AG09309 (cell line): ENCODE data around the gene GLB1L.

ENCODE experiments used
- DNase-seq: peaks from one replicate; pipeline ENCODE4 v3.0.0-alpha.2; 2010; ENCODE audit warnings: low read depth
- H3K4me3 ChIP-seq: 2 replicates; pipeline ENCODE4 v1.5.1; 2011; ENCODE audit warnings: mild to moderate bottlenecking, low read depth, low read length, moderate library complexity; ENCODE audit not compliant: control insufficient read depth
- TF ChIP-seq, protein P1 (sequence below): IDR thresholded peaks from 2 replicates; pipeline ENCODE4 v1.5.1; 2011; ENCODE audit warnings: mild to moderate bottlenecking, low read depth, low read length, inconsistent platforms; ENCODE audit not compliant: insufficient read depth, control insufficient read depth; ENCODE audit errors: missing control alignments

GLB1L gene

DNA sequence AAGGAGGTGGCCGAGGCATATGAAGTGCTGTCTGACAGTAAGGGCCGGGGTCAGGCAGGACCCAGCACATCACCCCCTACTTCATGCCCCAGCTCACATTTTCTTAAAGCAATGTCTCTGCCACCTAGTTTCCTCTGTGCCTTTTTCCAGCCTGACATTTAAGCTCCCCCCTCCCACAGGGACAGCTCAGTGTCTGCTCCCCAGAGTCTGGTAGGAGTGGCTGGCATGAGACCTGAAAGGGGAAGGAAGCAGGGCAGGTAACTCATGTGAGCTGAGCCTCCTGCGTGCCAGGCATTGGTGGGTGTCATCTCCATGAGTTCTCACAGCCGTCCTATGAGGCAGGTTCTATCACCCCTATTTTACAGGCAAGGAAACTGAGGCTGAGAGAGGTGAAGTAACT, 35.4 kb upstream of the GLB1L start:
- no peak overlapping the region for H3K4me3 ChIP-seq

DNA sequence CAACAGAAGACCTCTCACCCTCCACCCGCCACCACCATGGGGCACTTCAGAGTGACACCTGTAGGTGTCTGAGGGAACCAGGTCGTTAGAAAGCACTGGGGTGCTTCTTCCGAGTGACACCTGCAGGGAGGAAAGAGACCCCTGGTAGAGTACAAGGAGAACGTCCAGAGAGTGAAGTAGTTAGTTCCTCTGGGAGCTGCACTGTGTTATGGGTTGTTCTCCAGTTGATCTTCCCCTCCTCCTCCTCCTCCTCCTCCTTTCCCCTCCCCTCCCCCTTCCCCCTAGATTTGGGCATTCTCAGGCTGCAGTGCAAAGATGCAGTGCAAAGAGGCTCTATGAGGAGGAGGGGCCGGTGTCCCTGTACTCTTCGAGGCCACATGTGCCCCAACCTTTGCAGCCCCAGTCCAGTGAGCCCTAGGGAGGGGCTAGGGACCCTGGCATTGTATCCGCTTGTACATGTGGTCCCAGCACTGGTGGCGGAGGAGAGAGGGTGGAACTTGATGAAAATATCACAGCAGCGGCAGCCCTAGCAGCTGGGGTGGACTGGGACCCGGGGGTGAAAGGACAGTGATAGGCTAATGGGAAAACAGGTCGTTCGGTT, 34.8 kb upstream of the GLB1L start:
- H3K4me3 ChIP-seq, result peak overlapping the region; percentile 78
- TF ChIP-seq, protein P1, sequence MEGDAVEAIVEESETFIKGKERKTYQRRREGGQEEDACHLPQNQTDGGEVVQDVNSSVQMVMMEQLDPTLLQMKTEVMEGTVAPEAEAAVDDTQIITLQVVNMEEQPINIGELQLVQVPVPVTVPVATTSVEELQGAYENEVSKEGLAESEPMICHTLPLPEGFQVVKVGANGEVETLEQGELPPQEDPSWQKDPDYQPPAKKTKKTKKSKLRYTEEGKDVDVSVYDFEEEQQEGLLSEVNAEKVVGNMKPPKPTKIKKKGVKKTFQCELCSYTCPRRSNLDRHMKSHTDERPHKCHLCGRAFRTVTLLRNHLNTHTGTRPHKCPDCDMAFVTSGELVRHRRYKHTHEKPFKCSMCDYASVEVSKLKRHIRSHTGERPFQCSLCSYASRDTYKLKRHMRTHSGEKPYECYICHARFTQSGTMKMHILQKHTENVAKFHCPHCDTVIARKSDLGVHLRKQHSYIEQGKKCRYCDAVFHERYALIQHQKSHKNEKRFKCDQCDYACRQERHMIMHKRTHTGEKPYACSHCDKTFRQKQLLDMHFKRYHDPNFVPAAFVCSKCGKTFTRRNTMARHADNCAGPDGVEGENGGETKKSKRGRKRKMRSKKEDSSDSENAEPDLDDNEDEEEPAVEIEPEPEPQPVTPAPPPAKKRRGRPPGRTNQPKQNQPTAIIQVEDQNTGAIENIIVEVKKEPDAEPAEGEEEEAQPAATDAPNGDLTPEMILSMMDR, result no peak
- DNase-seq, result no peak

More for the DNA sequence above, 35.4 kb upstream of the GLB1L start:
- no peak for DNase-seq
- TF ChIP-seq, protein P1, result no peak

DNA sequence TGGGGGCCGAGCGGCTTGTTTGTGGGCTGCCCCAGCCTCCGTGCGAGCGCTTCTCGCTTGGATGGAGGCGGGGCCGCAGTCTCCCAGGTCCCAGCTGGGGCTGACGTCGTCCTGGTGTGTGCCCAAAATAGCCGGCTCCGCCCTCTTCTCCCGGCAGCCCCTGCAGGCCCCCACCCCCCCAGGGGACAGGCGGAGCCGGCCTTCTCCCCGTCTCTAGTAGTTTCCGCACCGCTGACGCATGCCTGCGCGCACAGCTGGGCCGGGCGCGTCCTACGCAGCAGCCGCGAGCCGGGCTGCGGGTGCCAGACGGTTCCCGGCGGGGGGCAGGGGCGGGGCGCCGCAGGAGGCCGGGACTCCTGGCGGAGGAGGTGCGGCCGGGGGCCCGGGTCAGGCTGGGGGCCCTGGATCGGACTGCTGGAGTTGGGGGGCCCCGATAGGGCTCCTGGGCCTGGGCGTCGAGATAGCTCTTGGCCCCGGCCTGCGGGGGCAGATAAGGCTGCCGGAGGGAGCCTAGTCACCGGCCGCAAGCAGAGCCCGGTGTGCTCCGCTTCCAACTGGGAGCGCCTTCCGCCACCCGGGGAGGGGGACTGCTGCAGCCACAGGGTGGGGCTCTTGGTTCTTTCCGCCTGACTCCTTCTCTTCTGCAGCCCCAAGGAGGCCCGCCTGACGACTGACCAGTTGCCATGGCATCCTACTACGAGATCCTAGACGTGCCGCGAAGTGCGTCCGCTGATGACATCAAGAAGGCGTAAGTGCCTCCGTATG, 34.1 kb upstream of the GLB1L start, which contains the start of gene DNAJB2:
TSS of gene DNAJB2 (plus strand) at position 216 of the 765 bp plus-strand sequence. CDS start at position 684, 468 bp downstream.
- peak within 1 kb of the TSS; percentile 78 for H3K4me3 ChIP-seq
- TF ChIP-seq, protein P1, result peak; percentile 26
- DNase-seq, result peak; percentile 96

DNA sequence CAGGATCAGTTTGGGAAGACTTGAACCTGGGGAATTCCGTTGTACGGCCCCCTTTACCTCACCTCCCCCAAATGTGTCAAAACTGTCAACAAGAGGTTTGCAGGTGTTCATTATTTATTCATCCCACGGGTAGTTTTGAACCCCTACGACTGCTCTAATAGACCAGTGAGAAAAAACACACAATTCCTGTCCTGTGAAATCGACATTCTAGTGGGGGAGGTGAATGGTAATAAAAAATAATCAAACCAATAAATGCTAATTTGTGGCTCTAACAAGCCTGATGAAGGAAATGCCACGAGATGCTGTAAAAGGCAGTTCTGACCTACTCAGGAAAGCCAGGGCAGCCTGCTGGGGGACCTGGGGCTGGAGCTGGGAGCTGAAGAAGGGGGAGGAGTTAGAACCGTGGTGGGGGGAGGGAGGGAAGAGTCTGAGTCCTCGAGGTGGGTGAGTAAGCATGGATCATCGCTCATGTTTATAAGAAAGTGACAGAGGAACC, 33.5 kb upstream of the GLB1L start:
- DNase-seq, result no peak
- TF ChIP-seq, protein P1, result no peak
- H3K4me3 ChIP-seq, result peak overlapping the region; percentile 25

DNA sequence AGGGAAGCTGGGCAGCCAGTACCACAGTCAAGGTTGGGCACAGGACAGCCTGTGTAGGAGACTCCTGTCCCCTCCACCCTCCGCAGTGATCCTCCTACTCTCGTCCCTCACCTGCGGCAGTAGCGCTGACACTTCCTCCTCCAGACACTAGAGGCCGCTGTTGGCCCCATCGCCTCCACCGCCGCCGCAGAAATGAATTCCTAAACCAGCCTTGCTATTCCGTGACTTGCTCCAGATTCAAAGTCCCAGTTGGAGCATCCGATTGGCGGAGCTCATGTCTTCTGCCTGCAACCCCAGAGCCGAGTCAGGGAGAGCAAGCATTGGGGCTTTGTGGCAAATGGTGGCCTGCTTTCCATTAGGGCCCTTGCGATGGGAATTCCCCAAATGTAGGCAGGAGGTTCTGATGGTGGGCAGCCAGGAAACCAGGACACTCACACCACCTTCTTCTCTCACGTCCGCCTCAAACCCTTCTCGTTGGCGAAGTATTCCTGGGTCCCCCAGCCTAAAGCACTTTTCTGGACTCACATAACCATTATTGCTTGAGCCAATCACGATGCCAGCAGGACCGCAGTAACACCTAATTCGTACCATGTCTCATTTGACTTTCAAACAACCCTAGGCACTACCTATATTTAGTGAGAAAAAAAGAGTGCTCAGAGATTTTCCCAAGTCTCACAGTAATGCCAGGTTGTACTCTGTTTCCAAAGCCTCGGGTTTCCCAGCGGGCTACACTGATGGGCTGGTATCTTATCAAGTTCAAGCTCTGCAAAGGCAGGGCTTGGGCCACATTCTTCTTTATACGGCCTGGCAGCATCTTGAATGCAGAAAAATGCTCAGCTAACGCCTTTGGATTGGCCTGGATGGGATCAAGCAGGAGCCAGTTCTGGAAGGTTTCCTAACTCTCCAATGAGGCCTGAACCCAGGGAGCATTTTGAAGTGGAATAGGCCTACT, 32.7 kb upstream of the GLB1L start:
- H3K4me3 ChIP-seq, result no peak overlapping the region
- DNase-seq, result no peak
- TF ChIP-seq, protein P1, result peak; percentile 99

DNA sequence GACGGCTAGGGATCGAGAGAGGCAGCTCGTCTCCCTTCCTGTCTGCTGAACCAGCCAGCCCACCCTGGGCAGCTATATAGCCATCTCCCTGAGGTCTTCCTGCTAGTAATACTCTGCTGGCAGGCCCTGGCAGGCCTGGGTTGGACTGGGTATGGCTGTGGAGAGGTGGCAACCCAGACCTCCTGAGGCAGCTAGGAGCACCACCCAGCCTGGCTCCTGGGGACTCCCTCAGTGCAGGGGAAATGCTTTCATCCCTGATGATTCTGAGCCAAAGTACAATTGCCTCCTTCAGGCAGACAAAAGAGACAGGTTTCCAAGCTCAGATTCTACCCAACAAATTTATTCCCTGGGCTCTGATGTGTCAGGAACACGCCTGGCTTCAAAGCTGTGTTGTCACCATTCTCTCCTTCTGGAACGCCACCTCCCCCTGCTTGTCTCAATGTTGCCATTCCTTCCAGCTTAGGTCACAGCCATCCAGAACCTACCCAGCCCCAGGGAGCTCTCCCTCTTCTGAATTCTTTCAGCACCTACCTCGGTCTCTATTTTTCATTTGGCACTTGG, 29.2 kb upstream of the GLB1L start:
- no peak overlapping the region for H3K4me3 ChIP-seq
- DNase-seq, result no peak
- TF ChIP-seq, protein P1, result no peak
